Thoracic aorta (tissue), 2 donors: ENCODE measurements around the gene SHISAL1. TPM values are rescaled to one million over a fixed set of nuclear protein-coding genes. Genes with fewer than 3 reads are reported as not detected.

Experiments used
- ATAC-seq: fragments of 150-250 bp; one replicate; pipeline ENCODE4 v1.8.0; 2017; ENCODE audit warnings: low read depth; ENCODE audit not compliant: insufficient number of reproducible peaks, low FRiP score
- DNase-seq: peaks from one replicate; pipeline ENCODE4 v3.0.0-alpha.2; 2020; ENCODE audit warnings: low spot score
- H3K27ac ChIP-seq, 2 donors: fragments of 200-600 bp; sonication (generic); 1 replicate in 1 of 2; 2 replicates in 1 of 2; pipeline ENCODE4 v1.5.1; 2016; ENCODE audit warnings: mild to moderate bottlenecking in 2 of 2, moderate library complexity in 2 of 2
- H3K27me3 ChIP-seq: fragments of 200-600 bp; sonication (generic); replicated peaks from 2 replicates; pipeline ENCODE4 v1.6.0; 2016; ENCODE audit warnings: mild to moderate bottlenecking; ENCODE audit not compliant: insufficient read depth
- H3K36me3 ChIP-seq: fragments of 200-600 bp; sonication (generic); one replicate; pipeline ENCODE4 v1.5.1; 2016
- H3K4me1 ChIP-seq, 2 donors: fragments of 200-600 bp; sonication (generic); 1 replicate in 1 of 2; 2 replicates in 1 of 2; pipeline versions ENCODE4 v1.5.1 to v1.6.0; 2016; ENCODE audit warnings: low read depth in 2 of 2, mild to moderate bottlenecking in 1 of 2; ENCODE audit not compliant: control insufficient read depth in 1 of 2
- H3K4me3 ChIP-seq: fragments of 200-600 bp; sonication (generic); 2 replicates; pipeline ENCODE4 v1.5.1; 2016; ENCODE audit warnings: mild to moderate bottlenecking
- H3K9me3 ChIP-seq: fragments of 200-600 bp; sonication (generic); 2 replicates; pipeline ENCODE4 v1.5.1; 2016
- CTCF ChIP-seq: fragments of 200-600 bp; sonication (generic); IDR thresholded peaks from one replicate; pipeline ENCODE4 v1.5.1; 2019; ENCODE audit warnings: antibody characterized with exemption
- total RNA-seq, 2 donors: library from RNA; depleted of rRNA; stranded (reverse); fragments of >200 nt; gene quantifications; one replicate each; pipeline versions ENCODE4 v1.1.0 to v1.2.3, GENCODE V29; 2016

Gene SHISAL1
- total RNA-seq, 2 donors from 2014 or later = 0.81 to 3.4 TPM

- Histone ChIP-seq H3K4me1 (peaks cover 0 to 19% of the 10 kb centered on the region in 2 donors), H3K4me3 (no peak overlapping the region), H3K36me3 (no peaks in the 10 kb centered on the region), H3K27me3 (no peaks in the 10 kb centered on the region), H3K27ac (no peak overlapping the region), H3K9me3 (no peaks in the 10 kb centered on the region)
- ATAC-seq = no peak
- TF ChIP-seq CTCF = no peak
- DNase-seq = no peak
These were observed 40.3 kb upstream of the SHISAL1 start for GRCh38 chr22:44353041-44353440.

- peaks cover 0 to 13% of the 10 kb centered on the region in 2 donors for H3K4me1 ChIP-seq
- ATAC-seq (no peak), DNase-seq (no peak)
- H3K27me3 ChIP-seq = no peaks in the 10 kb centered on the region
- no peaks in the 10 kb centered on the region for H3K9me3 ChIP-seq
- no peak overlapping the region for H3K4me3 ChIP-seq
- TF ChIP-seq CTCF = no peak
- H3K27ac ChIP-seq = no peak overlapping the region
- H3K36me3 ChIP-seq = no peaks in the 10 kb centered on the region
These were observed 39.8 kb upstream of the SHISAL1 start for GRCh38 chr22:44352378-44353035.

GRCh38 chr22:44351685-44352377 is 39.1 kb upstream of the SHISAL1 start:
- Histone ChIP-seq H3K9me3 (no peaks in the 10 kb centered on the region), H3K27me3 (no peaks in the 10 kb centered on the region), H3K27ac (no peak overlapping the region), H3K4me1 (peaks cover 0 to 10% of the 10 kb centered on the region in 2 donors), H3K4me3 (no peak overlapping the region), H3K36me3 (no peaks in the 10 kb centered on the region)
- ATAC-seq (peak; percentile 42), DNase-seq (no peak)
- TF ChIP-seq CTCF = no peak

- Histone ChIP-seq H3K36me3 (no peaks in the 10 kb centered on the region), H3K4me3 (no peak overlapping the region), H3K27me3 (no peaks in the 10 kb centered on the region), H3K27ac (no peak overlapping the region), H3K9me3 (no peaks in the 10 kb centered on the region), H3K4me1 (peaks cover 0 to 10% of the 10 kb centered on the region in 2 donors)
- no peak for DNase-seq
- ATAC-seq = no peak
- no peak for TF ChIP-seq CTCF
These were observed 38.3 kb upstream of the SHISAL1 start for GRCh38 chr22:44351037-44351436.

GRCh38 chr22:44349594-44349993 is 36.8 kb upstream of the SHISAL1 start:
- Histone ChIP-seq H3K4me3 (no peak overlapping the region), H3K27ac (no peak overlapping the region), H3K27me3 (no peaks in the 10 kb centered on the region), H3K36me3 (no peaks in the 10 kb centered on the region), H3K9me3 (no peaks in the 10 kb centered on the region), H3K4me1 (peaks cover 0 to 10% of the 10 kb centered on the region in 2 donors)
- TF ChIP-seq CTCF = no peak
- DNase-seq (no peak), ATAC-seq (no peak)
